Breast epithelium (tissue), 3 donors: ENCODE data around the gene ARPC5L.

ENCODE experiments used
- CTCF ChIP-seq, 3 donors: fragments of 450-650 bp; IDR thresholded peaks; one replicate each; pipeline ENCODE4 v1.5.1; 2016 to 2017; ENCODE audit warnings: antibody characterized with exemption in 3 of 3, mild to moderate bottlenecking in 3 of 3, moderate library complexity in 3 of 3
- POLR2A ChIP-seq: fragments of 450-650 bp; IDR thresholded peaks from one replicate; pipeline ENCODE4 v1.6.1; 2016; ENCODE audit warnings: antibody characterized with exemption, mild to moderate bottlenecking, moderate library complexity
- POLR2AphosphoS5 ChIP-seq, 3 donors: sonication (generic); formaldehyde crosslinking; IDR thresholded peaks; one replicate each; pipeline ENCODE4 v1.6.1; 2017; ENCODE audit warnings: antibody characterized with exemption in 3 of 3

- TF ChIP-seq POLR2A, result no peak
- TF ChIP-seq CTCF (IDR thresholded peaks at IDR 0.05), result no peak
- TF ChIP-seq POLR2AphosphoS5 (IDR thresholded peaks at IDR 0.05), result no peak
Measured at GRCh38 chr9:124899845-124900244, 37.9 kb downstream of the ARPC5L start.
